OCI-LY3 (cell line): Measurements from ENCODE around the gene IL17REL.

Experiments used
- CTCF ChIP-seq: fragments of 200-600, 300-600 bp; sonication (generic); IDR thresholded peaks from 2 replicates; pipeline ENCODE4 v1.5.1; 2014; ENCODE audit warnings: antibody characterized with exemption, low read length, low read depth
- EZH2phosphoT487 ChIP-seq: fragments of 200-600 bp; shearing (Covaris generic); IDR thresholded peaks from 2 replicates; pipeline ENCODE4 v1.6.1; 2018; ENCODE audit warnings: antibody characterized with exemption, mixed run types, low read depth

- no peak for TF ChIP-seq CTCF
- no peak for TF ChIP-seq EZH2phosphoT487
Observed at GRCh38 chr22:50025993-50026392, 13.4 kb upstream of the IL17REL start.
